ENCODE results near the gene MED6.

DNA sequence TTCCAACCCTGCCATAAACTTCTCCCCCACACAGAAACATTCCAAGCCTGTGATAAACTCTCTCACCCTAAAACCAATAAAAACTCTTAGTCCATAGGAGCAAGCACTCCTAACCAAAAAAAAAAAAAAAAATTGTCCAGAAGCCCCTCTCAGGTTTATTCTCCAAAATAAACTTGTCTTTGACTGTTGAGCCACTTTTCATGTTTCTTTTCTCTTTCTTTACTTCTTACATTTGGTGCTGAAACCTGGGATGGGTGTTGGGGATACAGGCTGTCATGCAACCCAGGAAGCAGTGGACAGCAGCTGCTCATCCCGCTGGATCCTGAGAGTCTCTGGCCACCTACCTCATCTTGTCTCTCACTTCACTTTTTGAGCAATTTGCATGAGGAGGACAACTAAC is 63.6 kb downstream of the MED6 start:
- TF ChIP-seq, protein P1, sequence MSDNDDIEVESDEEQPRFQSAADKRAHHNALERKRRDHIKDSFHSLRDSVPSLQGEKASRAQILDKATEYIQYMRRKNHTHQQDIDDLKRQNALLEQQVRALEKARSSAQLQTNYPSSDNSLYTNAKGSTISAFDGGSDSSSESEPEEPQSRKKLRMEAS (CRISPR knock-in tag; IDR thresholded peaks at IDR 0.05): no peak
- TF ChIP-seq, protein P2, sequence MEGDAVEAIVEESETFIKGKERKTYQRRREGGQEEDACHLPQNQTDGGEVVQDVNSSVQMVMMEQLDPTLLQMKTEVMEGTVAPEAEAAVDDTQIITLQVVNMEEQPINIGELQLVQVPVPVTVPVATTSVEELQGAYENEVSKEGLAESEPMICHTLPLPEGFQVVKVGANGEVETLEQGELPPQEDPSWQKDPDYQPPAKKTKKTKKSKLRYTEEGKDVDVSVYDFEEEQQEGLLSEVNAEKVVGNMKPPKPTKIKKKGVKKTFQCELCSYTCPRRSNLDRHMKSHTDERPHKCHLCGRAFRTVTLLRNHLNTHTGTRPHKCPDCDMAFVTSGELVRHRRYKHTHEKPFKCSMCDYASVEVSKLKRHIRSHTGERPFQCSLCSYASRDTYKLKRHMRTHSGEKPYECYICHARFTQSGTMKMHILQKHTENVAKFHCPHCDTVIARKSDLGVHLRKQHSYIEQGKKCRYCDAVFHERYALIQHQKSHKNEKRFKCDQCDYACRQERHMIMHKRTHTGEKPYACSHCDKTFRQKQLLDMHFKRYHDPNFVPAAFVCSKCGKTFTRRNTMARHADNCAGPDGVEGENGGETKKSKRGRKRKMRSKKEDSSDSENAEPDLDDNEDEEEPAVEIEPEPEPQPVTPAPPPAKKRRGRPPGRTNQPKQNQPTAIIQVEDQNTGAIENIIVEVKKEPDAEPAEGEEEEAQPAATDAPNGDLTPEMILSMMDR (IDR thresholded peaks at IDR 0.05): no peak
- TF ChIP-seq, protein P3, sequence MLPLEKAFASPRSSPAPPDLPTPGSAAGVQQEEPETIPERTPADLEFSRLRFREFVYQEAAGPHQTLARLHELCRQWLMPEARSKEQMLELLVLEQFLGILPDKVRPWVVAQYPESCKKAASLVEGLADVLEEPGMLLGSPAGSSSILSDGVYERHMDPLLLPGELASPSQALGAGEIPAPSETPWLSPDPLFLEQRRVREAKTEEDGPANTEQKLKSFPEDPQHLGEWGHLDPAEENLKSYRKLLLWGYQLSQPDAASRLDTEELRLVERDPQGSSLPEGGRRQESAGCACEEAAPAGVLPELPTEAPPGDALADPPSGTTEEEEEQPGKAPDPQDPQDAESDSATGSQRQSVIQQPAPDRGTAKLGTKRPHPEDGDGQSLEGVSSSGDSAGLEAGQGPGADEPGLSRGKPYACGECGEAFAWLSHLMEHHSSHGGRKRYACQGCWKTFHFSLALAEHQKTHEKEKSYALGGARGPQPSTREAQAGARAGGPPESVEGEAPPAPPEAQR (CRISPR knock-in tag; IDR thresholded peaks at IDR 0.05): no peak
- TF ChIP-seq, protein P4, sequence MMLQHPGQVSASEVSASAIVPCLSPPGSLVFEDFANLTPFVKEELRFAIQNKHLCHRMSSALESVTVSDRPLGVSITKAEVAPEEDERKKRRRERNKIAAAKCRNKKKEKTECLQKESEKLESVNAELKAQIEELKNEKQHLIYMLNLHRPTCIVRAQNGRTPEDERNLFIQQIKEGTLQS (CRISPR knock-in tag; conservative IDR thresholded peaks at IDR 0.05): no peak
- TF ChIP-seq, protein P5, sequence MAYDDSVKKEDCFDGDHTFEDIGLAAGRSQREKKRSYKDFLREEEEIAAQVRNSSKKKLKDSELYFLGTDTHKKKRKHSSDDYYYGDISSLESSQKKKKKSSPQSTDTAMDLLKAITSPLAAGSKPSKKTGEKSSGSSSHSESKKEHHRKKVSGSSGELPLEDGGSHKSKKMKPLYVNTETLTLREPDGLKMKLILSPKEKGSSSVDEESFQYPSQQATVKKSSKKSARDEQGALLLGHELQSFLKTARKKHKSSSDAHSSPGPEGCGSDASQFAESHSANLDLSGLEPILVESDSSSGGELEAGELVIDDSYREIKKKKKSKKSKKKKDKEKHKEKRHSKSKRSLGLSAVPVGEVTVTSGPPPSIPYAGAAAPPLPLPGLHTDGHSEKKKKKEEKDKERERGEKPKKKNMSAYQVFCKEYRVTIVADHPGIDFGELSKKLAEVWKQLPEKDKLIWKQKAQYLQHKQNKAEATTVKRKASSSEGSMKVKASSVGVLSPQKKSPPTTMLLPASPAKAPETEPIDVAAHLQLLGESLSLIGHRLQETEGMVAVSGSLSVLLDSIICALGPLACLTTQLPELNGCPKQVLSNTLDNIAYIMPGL (CRISPR knock-in tag; IDR thresholded peaks at IDR 0.05): no peak
- TF ChIP-seq, protein P6, sequence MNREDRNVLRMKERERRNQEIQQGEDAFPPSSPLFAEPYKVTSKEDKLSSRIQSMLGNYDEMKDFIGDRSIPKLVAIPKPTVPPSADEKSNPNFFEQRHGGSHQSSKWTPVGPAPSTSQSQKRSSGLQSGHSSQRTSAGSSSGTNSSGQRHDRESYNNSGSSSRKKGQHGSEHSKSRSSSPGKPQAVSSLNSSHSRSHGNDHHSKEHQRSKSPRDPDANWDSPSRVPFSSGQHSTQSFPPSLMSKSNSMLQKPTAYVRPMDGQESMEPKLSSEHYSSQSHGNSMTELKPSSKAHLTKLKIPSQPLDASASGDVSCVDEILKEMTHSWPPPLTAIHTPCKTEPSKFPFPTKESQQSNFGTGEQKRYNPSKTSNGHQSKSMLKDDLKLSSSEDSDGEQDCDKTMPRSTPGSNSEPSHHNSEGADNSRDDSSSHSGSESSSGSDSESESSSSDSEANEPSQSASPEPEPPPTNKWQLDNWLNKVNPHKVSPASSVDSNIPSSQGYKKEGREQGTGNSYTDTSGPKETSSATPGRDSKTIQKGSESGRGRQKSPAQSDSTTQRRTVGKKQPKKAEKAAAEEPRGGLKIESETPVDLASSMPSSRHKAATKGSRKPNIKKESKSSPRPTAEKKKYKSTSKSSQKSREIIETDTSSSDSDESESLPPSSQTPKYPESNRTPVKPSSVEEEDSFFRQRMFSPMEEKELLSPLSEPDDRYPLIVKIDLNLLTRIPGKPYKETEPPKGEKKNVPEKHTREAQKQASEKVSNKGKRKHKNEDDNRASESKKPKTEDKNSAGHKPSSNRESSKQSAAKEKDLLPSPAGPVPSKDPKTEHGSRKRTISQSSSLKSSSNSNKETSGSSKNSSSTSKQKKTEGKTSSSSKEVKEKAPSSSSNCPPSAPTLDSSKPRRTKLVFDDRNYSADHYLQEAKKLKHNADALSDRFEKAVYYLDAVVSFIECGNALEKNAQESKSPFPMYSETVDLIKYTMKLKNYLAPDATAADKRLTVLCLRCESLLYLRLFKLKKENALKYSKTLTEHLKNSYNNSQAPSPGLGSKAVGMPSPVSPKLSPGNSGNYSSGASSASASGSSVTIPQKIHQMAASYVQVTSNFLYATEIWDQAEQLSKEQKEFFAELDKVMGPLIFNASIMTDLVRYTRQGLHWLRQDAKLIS (CRISPR knock-in tag; IDR thresholded peaks at IDR 0.05; ENCODE audit: borderline replicate concordance): no peak
- TF ChIP-seq, protein P7, sequence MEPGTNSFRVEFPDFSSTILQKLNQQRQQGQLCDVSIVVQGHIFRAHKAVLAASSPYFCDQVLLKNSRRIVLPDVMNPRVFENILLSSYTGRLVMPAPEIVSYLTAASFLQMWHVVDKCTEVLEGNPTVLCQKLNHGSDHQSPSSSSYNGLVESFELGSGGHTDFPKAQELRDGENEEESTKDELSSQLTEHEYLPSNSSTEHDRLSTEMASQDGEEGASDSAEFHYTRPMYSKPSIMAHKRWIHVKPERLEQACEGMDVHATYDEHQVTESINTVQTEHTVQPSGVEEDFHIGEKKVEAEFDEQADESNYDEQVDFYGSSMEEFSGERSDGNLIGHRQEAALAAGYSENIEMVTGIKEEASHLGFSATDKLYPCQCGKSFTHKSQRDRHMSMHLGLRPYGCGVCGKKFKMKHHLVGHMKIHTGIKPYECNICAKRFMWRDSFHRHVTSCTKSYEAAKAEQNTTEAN (CRISPR knock-in tag; IDR thresholded peaks at IDR 0.05): no peak
- TF ChIP-seq ZNF317 (CRISPR knock-in tag; IDR thresholded peaks at IDR 0.05; ENCODE audit: borderline replicate concordance, low read depth): no peak
- no peak for TF ChIP-seq ESRRA (CRISPR knock-in tag; IDR thresholded peaks at IDR 0.05; ENCODE audit: borderline replicate concordance)

Data from WTC11 (cell line).